Measurements from ENCODE around the gene ENOX1.

ENOX1 gene

GRCh38 chr13:43694146-43694664 lies 92.6 kb downstream of the ENOX1 start:
- in situ Hi-C loops (cut with MboI; ENCODE audit: low pct_unique_long_range_greater_than_20kb, low sequenced_read_pairs, unreplicated experiment) = no loop called here
- no peak for DNase-seq (ENCODE audit: low spot score)
- no peak for TF ChIP-seq CTCF (IDR thresholded peaks at IDR 0.05; ENCODE audit: extremely low read depth, insufficient read depth, missing control alignments)

DNA sequence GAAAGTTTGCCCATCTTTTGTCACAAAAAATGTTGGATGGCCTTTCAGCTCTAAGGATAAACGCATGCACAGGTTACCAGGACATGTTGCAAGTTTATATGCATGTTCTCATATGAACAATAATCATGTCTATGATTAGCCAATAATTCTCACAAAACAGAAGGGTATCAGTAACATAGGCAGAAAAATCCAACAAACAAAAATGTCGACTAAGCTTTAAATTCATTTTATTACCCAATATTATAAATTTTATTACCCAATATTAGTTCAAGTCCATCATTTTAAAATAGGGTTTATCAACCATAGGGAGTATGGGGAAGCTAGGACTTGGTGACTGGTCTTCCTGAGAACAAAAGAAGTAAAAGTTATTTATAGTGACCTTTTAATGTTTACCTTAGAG lies 93.1 kb downstream of the ENOX1 start:
- no peak for TF ChIP-seq CTCF (IDR thresholded peaks at IDR 0.05; ENCODE audit: extremely low read depth, insufficient read depth, missing control alignments)
- in situ Hi-C loops (cut with MboI; ENCODE audit: low pct_unique_long_range_greater_than_20kb, low sequenced_read_pairs, unreplicated experiment) = no loop called here
- no peak for DNase-seq (ENCODE audit: low spot score)

- in situ Hi-C loops (cut with MboI; ENCODE audit: low pct_unique_long_range_greater_than_20kb, low sequenced_read_pairs, unreplicated experiment) = no loop called here
- no peak for TF ChIP-seq CTCF (IDR thresholded peaks at IDR 0.05; ENCODE audit: extremely low read depth, insufficient read depth, missing control alignments)
- no peak for DNase-seq (ENCODE audit: low spot score)
Measured at GRCh38 chr13:43688227-43688907, 98.4 kb downstream of the ENOX1 start.

DNA sequence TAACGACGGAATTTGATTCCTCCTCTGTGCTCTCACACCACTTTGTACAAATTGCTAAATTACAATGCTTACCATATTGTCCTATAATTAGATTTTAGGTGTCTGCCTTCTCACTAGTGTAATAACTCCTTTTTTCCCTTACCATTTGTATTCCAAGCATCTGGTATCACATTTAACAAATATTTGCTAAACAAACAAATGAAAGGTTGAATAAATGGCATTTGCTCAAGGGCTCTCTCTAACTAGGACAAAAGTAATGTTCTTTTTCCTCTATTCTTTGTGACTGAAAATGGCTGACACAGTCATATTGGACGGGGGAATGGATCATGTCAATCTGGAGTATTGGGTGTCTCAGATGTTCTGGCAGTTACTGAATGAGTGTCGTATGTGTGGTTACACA lies 99.7 kb downstream of the ENOX1 start:
- in situ Hi-C loops (cut with MboI; ENCODE audit: low pct_unique_long_range_greater_than_20kb, low sequenced_read_pairs, unreplicated experiment) = no loop called here
- TF ChIP-seq CTCF (IDR thresholded peaks at IDR 0.05; ENCODE audit: extremely low read depth, insufficient read depth, missing control alignments) = no peak
- DNase-seq (ENCODE audit: low spot score) = no peak

DNA sequence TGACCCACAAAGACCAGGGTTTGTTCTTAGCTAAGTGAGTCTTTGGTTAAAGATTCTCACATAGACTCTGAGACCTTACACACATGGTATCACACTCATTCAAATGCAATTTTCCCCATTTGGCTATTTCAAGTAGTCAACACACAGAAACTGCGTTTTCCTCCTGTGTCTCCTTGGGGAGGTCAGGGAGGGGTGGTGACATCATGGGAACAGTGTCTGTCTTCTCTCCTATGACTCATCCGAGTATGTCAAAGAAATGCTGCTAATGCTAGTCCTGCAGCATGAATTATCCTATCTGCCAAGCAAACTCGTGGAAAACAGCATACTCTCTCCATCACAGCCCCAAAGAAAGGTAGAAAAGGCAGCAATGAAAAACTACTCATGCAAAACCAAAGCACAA lies 100.2 kb downstream of the ENOX1 start:
- TF ChIP-seq CTCF (IDR thresholded peaks at IDR 0.05; ENCODE audit: extremely low read depth, insufficient read depth, missing control alignments) = no peak
- DNase-seq (ENCODE audit: low spot score) = no peak
- in situ Hi-C loops (cut with MboI; ENCODE audit: low pct_unique_long_range_greater_than_20kb, low sequenced_read_pairs, unreplicated experiment) = no loop called here

- DNase-seq (ENCODE audit: low spot score) = no peak
- no peak for TF ChIP-seq CTCF (IDR thresholded peaks at IDR 0.05; ENCODE audit: extremely low read depth, insufficient read depth, missing control alignments)
- in situ Hi-C loops (cut with MboI; ENCODE audit: low pct_unique_long_range_greater_than_20kb, low sequenced_read_pairs, unreplicated experiment) = no loop called here
Measured at GRCh38 chr13:43684963-43685725, 101.6 kb downstream of the ENOX1 start.
